GM21515 (cell line): ENCODE data around the gene XIRP2.

ENCODE experiments used
- ATAC-seq: cut with Tn5 transposase; IDR thresholded peaks from one replicate; pipeline ENCODE4 v1.9.1; 2021; ENCODE audit not compliant: unreplicated experiment

The XIRP2 gene, protein sequence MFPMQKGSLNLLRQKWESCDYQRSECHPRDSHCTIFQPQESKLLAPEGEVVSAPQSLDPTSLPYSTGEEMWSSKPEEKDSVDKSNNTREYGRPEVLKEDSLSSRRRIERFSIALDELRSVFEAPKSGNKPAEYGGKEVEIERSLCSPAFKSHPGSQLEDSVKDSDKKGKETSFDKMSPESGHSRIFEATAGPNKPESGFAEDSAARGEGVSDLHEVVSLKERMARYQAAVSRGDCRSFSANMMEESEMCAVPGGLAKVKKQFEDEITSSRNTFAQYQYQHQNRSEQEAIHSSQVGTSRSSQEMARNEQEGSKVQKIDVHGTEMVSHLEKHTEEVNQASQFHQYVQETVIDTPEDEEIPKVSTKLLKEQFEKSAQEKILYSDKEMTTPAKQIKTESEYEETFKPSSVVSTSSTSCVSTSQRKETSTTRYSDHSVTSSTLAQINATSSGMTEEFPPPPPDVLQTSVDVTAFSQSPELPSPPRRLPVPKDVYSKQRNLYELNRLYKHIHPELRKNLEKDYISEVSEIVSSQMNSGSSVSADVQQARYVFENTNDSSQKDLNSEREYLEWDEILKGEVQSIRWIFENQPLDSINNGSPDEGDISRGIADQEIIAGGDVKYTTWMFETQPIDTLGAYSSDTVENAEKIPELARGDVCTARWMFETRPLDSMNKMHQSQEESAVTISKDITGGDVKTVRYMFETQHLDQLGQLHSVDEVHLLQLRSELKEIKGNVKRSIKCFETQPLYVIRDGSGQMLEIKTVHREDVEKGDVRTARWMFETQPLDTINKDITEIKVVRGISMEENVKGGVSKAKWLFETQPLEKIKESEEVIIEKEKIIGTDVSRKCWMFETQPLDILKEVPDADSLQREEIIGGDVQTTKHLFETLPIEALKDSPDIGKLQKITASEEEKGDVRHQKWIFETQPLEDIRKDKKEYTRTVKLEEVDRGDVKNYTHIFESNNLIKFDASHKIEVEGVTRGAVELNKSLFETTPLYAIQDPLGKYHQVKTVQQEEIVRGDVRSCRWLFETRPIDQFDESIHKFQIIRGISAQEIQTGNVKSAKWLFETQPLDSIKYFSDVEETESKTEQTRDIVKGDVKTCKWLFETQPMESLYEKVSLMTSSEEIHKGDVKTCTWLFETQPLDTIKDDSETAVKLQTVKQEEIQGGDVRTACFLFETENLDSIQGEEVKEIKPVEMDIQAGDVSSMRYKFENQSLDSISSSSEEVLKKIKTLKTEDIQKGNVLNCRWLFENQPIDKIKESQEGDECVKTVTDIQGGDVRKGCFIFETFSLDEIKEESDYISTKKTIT (N-terminal part only)

DNA sequence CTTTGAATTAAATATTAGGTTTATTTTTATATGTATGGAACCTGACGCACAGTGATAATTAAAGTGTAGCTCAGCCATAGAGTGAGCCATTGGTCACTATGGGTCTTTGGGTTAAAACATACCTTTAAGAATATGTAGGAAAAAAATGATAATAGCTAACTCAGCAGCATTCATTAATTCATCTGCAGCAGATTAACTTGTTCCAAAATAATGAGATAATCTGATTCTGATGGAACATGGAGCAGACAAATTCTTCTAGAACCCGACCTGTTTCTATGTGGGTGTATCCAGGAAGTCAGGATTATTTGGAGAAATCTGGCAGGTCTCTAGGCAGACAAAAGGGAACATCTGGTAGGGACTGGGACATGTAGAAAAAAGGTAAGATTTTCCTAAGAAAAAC is at the start of gene XIRP2:
XIRP2 (plus strand) TSS at position 301 of the 400 bp plus-strand sequence. CDS start 15,003 bp downstream, outside the sequence.
- no peak for ATAC-seq

DNA sequence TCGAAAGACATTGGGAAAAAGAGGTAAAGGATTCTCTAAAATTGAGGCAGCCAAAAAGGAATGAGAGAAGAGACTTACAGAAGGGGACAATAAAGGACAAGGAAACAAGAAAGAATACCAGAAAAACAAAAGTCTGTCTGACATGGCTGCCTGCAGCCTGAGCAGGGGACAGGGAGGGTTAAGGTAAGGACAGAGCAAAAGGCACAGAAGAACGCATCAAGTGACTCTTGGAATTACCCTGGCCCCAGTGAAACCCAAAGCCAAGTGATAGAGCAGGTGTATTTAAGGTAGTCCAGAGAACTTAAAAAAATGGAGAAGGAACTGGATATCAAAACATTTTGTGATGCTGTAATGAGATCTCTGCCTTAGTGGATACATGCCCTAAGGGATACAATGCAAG is 47.1 kb upstream of the XIRP2 start:
- no peak for ATAC-seq

DNA sequence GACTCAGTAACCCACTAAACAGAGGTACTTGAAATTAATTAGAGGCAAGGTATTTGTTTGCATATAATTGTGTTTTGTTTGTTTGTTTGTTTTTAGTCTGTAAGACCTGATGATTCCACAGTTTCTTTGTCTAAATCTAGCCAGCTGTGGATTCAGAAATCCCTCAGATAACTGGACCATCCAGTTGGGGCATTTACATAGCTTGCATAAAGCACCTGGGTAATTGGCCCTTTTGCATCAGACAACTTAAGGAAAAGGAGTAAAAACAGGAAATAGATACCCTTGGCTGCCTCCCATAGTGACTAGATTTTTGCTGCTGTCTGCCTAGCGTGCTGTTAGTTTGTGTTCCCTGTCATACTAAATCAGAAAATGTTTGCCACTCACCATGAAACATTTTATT is 46.6 kb upstream of the XIRP2 start:
- ATAC-seq = no peak

DNA sequence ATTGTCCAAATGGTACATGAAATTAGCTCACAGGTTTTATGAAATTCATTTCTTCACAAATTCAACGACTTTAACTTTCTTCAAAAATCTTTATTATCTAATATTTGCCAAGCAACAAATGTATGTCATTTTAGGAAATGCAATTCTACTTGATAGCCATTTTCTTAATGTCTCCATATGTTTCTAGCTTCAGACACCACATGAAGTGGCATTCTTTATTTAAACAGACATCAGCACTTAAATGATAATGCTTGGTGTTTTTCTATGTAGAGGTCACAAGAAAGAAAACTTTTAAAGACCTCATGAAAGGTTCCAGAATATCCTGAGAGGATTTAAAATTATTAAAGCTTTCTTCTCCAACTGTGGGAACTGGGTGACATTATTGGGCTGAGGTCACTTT is 44.2 kb upstream of the XIRP2 start:
- no peak for ATAC-seq

DNA sequence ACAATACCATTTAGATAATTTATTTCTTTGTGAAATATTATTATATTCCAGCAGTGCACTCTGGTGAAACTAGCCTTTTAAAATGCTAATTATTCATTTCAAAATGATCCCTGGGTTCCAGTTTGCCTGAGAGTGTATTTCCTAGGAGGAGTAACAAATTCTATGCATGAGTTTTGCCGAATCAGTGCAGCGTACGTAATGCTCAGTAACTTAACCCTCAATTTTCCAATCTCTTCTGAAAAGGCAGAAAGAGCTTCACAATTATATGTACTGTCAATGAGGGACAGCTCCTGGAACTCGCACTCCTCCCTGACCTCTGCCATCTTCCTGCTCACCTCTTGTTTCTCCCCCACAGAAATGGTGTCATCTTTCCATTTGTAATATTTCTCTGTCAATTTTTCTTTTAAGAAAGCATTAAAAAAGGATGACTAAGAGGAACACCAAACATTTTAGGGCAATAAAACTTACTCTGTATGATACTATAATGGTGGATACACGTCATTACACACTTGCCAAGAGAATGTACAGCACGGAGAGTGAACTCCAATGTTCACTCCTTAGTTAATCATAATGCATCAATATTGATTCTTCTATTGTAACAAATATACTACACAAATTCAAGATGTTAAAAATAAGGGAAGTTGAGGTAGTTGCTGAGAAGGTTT is 25.7 kb upstream of the XIRP2 start:
- no peak for ATAC-seq

DNA sequence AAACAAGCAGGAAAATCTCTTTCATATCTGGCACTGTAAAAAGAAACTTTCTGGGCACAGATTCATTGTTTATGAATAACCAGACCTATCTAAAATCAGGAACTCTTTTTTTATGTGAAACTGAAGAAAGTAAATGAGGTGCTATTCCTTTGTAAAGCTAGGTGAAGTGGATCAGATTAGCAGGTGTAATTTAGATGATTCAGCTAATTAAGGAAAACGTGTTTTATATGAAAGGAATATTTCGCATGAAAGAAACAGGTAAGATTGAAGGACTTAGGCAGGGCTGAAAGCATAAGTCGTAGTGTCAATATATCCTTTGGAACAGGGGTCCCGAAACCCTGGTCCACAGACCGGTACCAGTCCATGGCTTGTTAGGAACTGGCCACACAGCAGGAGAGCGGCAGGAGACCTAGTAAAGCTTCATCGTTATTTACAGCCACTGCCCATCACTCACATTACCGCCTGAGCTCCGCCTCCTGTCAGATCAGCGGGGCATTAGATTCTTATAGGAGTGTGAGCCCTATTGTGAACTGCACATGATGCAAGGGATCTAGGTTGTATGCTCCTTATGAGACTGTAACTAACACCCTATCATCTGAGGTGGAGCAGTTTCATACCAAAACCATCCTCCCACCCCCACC is 20.3 kb upstream of the XIRP2 start:
- ATAC-seq = no peak

DNA sequence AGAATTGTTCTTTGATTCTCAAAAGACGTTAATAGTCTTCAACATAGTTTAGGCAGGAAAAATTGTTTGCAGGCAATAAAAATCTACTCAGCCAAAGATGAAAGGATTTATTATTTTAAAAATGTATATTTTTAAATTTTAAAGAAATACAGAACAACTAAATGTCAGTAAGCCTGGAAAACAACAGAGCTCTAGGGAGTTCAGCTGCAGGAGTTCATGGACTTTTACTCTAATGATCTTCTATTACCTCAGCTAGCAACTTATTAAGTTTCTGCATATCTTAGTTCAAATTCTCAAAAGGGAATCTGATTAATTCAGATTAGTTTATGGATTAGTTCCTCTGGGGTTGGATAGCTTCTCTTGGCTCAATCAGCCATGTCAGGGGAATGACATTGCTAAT is 17.9 kb upstream of the XIRP2 start:
- no peak for ATAC-seq

DNA sequence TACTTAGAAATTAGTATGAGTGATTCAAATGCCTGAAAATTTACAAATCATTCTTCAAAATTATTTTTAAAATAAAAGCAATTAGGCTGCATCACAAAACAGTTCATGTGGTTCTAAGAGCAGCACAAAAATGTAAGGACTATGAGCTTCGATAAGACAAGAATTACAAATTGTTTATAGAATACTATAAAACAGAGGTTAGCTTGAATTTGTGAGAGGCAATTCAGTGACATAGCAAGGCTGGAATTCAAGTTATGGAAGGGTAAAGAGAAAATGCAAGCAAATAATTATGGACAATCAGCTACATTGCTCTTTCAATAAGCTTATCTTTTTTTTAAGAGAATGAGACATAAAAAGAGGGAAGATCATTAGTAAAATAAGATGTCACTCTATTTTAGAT is 7.1 kb upstream of the XIRP2 start:
- ATAC-seq = no peak

DNA sequence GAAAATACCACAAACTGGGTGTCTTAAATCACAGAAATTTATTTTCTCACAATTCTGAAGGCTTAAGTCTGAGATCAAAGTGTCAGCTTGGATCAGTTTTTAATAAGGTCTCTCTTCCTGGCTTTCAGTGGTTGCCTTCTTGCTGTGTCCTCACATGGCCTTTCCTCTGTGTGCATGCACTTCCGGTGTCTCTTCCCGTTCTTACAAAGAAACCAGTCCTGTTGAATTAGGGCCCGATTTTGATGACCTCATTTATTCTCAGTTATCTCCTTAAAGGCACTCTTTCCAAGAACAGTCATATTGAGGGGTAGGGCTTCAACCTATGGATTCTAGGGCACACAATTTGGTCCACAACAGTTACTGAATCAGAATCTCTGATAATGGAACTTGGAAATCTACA is 5.4 kb upstream of the XIRP2 start:
- ATAC-seq = no peak

DNA sequence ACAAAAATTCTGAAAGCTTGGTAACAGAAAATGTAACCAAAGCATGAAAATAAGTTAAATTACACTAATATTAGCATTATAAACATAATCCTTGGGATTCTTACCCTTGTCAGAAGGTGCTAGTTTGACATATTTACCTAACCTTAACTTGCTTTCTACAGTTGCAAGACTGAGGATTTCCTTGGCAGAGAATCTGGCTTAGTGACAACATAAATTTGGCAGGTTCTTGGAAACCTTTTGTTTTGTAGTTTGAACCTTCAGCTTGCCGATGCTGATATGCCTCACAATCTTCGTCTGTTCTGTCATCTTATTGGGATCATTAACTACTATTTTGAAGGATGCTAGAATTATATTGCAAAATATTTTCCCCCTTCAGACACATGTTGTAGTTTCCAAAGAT is 3.4 kb downstream of the XIRP2 start:
- no peak for ATAC-seq

DNA sequence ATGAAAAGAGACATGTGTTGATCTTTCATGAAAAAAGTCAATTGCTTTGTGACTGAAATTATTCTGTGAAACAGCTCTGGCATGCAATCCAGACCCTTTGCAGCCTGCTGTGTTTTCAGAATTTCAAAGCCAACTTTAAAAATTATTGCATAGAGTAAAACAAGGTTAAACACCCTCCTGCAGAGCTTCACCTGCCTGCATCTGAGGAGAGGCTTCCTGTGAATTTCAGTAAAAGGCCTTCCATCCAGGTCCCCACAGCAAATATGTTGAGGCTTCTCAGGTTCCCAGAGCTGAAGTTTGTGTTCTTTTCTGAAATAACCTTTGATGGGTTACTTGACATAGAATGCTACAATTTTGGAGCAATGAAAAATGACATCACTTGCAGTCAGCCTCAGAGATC is 4.1 kb downstream of the XIRP2 start:
- no peak for ATAC-seq

DNA sequence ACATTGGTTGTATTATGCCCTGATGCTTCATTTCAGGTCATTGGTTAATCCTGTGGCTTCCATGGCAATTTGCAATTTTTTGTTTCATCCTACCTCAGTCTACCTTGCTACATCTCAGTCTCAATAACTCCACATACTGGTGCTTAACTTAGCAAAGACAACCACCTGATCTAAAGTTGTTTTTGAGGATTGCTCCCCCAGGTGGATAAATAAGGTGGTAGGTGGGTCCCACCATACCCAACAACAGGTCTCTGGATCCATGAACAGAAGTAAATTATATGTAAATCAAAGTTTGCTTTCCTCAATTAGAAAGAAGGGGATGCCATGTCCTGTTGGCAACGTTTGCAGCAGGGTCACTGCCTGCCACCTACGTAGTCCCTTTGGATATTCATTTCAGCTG is 7.0 kb downstream of the XIRP2 start:
- no peak for ATAC-seq

DNA sequence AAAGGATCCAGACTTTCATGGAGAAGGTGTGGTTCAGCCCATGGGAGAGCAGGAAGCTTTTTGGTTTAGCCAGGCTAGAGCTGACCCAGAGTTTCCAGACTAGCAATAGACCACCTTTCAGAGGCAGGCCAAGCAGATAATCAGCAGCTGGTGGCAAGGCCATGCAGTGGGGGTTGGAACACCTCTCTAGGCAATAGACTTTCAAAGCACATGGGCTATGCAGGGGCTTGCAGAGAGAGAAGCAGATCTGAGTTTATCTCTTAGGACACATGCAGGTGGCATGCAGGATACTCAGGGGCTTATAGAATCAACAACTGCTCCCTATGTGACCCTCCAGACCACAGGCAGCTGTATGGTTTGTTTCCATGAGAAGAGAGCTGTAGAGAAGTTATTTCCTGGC is 9.4 kb downstream of the XIRP2 start:
- ATAC-seq = no peak

DNA sequence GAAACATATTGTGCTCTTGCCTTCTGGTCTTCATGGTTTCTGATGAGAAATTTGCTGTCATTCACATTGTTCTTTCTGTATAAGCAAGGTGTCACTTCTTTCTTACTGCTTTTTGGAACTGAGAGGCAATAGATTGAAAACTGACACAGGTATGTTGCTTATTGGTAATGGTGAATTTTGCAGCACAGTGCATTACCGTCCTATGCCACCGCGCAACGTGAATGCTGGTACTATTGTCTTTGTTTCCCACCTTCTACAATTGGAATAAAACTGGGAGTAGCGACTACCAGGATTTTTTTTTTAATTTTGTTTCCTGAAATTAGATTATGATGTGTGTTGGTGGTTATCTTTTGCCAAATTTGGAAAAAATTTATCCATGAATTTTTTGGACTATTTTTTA is 11.4 kb downstream of the XIRP2 start:
- ATAC-seq = no peak

DNA sequence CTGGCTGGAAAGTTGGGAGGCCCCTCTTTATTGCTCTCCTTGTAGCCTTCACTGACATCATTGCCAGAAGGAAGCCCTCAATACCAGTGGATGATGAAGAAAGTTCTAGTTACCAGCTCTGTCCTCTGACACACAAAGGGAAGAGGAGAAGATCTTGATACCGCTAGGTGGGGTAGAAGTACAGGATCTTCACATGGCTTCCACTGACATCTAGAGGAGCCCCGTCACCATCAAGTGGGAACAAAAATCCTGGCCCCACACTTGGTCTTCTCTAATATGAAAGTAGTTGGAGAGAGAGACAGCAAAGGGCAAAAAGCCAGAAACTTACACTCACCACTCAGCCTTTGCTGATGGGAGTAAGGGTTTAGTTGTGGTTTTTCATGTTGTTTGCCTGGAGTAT is 12.4 kb downstream of the XIRP2 start:
- ATAC-seq = no peak

DNA sequence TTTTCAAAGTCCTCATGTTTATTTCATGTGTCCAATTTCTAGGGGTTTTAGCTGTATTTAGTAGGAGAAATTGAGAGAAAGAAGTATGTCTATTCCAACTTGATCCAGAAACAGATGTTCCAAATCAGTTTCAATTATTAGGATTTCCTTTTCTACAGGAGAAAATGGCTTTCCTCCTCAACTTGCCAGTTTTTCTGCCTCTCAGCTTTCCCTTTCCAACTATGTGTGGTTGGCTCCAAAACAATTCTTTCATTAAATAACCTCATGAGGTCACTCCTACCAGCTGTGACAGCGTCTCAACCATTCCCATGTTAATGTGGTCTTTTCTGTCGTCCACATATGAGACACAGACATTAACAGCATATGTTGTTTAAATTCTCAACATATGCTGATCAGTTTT is 13.1 kb downstream of the XIRP2 start:
- no peak for ATAC-seq

DNA sequence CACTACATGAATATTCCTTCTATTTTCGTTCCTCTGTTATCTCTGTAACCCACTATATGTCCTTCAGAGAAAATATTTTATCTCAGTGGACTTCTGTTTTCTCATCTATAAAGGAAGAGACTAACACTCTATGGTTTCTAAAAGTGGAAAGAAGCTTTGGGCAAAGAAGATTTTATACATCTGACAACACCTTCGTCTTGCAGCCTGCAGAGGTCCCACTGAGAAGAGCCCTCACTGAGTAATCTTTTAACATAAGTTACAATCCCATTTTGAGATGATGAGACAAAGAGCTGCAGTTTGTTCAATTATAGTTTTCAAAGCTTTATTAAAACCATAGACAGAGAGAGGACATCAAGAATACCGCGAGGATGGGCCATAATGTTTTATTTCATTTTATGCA is 28.7 kb downstream of the XIRP2 start:
- no peak for ATAC-seq

DNA sequence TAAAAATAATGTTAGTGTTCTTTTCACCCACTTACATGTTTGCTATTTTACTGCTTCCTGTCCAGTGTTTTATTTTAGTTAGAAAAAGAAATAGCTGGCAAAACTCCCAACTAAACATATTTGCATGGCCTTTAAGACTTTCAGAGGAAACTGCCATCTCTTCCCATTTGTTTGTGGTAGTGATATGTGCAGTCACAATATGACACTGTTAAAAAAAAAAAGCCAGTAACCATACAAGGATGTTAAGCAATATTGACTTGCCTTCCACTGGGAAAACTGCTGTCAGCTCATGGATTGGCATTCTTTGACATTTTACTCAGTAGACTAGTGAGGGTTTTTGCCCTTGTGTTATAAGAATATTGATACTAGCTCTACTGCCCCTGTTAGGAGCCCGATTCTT is 29.1 kb downstream of the XIRP2 start:
- ATAC-seq = no peak

DNA sequence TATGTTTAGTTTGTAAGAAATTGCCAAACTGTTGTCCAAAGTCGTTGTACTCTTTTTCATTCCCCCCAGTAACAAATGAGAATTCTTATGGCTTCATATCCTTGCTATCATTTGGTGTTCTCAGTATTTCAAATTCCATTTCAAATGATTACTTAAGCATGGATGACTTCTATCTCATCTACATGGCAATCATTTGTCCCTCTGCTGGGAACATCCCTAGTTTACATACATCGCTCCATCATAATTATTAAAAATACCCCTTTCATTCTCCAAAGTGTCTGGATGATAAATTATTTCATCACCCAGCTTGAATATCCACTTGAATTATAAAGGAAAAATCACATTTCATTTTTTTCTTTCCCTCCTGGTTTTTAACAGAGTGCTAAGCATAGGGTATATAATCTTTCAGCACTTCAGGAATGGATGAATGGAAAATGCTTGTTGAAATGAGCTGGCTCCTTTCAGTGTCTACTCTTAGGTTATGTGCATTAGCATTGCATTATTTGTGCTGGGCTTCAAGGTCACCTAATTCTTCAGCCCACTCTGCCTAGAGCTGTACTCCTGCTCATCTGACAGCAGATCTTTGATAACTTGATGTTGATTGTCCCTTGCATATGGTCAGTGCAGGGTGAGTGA is 33.1 kb downstream of the XIRP2 start:
- ATAC-seq = no peak

DNA sequence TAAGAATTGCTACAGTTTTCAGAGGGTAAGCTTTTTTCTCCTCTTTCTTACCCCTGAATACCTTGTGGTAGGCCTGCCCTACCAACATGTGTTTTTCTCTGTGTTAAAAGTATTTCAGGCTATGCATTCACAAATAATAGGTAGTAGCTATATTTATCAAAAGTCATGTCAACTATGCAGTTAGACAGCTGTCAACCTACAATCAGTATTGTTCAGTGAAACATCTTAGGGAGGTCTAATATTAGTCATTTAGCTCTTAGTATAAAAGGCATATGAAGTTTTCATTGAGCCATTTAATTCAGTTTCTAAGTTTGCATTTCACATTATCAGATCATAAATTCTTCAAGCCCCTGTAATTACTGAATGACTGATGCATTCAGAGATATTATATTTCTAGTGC is 36.7 kb downstream of the XIRP2 start:
- ATAC-seq = no peak
